Middle frontal gyrus (tissue), 1 donor: ENCODE measurements around the gene LRRN2.
"Not testable (repeated sequence)": the region's sequence is repeated elsewhere in the genome, so short reads cannot be mapped to it uniquely, and the experiment has no call there.

ENCODE experiments used
- DNase-seq: peaks from one replicate; pipeline ENCODE4 v3.0.0-alpha.2; 2015; ENCODE audit warnings: low spot score; ENCODE audit errors: extremely low spot score

LRRN2 gene

GRCh38 chr1:204633665-204634064 is 51.9 kb downstream of the LRRN2 start:
- DNase-seq = no peak

- DNase-seq = no peak
Measured at GRCh38 chr1:204630132-204630905, 55.2 kb downstream of the LRRN2 start.

GRCh38 chr1:204629459-204629858 is 56.1 kb downstream of the LRRN2 start:
- not testable (repeated sequence) for DNase-seq

GRCh38 chr1:204628868-204629267 is 56.7 kb downstream of the LRRN2 start:
- DNase-seq = no peak

GRCh38 chr1:204627436-204627835 is 58.1 kb downstream of the LRRN2 start:
- no peak for DNase-seq

- no peak for DNase-seq
Measured at GRCh38 chr1:204626381-204626780, 59.2 kb downstream of the LRRN2 start.

GRCh38 chr1:204624631-204625216 is 60.8 kb downstream of the LRRN2 start:
- no peak for DNase-seq

GRCh38 chr1:204623894-204624361 is 61.6 kb downstream of the LRRN2 start:
- DNase-seq = no peak

- DNase-seq = no peak
Measured at GRCh38 chr1:204623365-204623893, 62.1 kb downstream of the LRRN2 start.

GRCh38 chr1:204621996-204622395 is 63.5 kb downstream of the LRRN2 start:
- DNase-seq = no peak

GRCh38 chr1:204621396-204621795 is 64.1 kb downstream of the LRRN2 start:
- DNase-seq = no peak

GRCh38 chr1:204619721-204620120 is 65.8 kb downstream of the LRRN2 start:
- DNase-seq = no peak

- no peak for DNase-seq
Measured at GRCh38 chr1:204618148-204618760, 67.3 kb downstream of the LRRN2 start.

GRCh38 chr1:204617256-204618147 is 68.0 kb downstream of the LRRN2 start:
- DNase-seq = no peak

GRCh38 chr1:204616641-204617040 is 68.9 kb downstream of the LRRN2 start:
- no peak for DNase-seq

- no peak for DNase-seq
Measured at GRCh38 chr1:204615881-204616280, 69.7 kb downstream of the LRRN2 start.

GRCh38 chr1:204613636-204614035 is 71.9 kb downstream of the LRRN2 start:
- DNase-seq = no peak

GRCh38 chr1:204612326-204612725 is 73.2 kb downstream of the LRRN2 start:
- no peak for DNase-seq

GRCh38 chr1:204611036-204611435 is 74.5 kb downstream of the LRRN2 start:
- no peak for DNase-seq

GRCh38 chr1:204607910-204608309 is 77.6 kb downstream of the LRRN2 start:
- DNase-seq = no peak

GRCh38 chr1:204605791-204606190 is 79.7 kb downstream of the LRRN2 start:
- no peak for DNase-seq
